K562 (cell line): ENCODE measurements around the gene ITGB2. TPM values are rescaled to one million over a fixed set of nuclear protein-coding genes. Genes with fewer than 3 reads are reported as not detected.

Source experiments
- CBFB ChIP-seq: sonication (generic); formaldehyde crosslinking; IDR thresholded peaks from 2 replicates; pipeline ENCODE4 v1.4.0; 2020; ENCODE audit warnings: mild to moderate bottlenecking, missing genetic modification reagents
- ELF1 ChIP-seq: fragments of 200-800 bp; sonication (Bioruptor generic); IDR thresholded peaks from 2 replicates; pipeline ENCODE4 v1.6.1; 2016; ENCODE audit warnings: missing genetic modification characterization, missing compliant biosample characterization
- HNRNPH1 ChIP-seq: fragments of 200-400 bp; formaldehyde crosslinking; optimal IDR thresholded peaks from 2 replicates; pipeline ENCODE3; 2017; ENCODE audit warnings: low read depth, mild to moderate bottlenecking, low read length, moderate library complexity
- MAZ ChIP-seq, 2 experiments: fragments of 450-650 bp in 1 of 2; sonication (generic) in 1 of 2; formaldehyde crosslinking; IDR thresholded peaks in 1 of 2; conservative IDR thresholded peaks in 1 of 2; 2 replicates each; pipeline versions ENCODE4 v1.4.0 to v1.5.0; 2020; ENCODE audit warnings: mild to moderate bottlenecking in 1 of 2, missing genetic modification reagents in 1 of 2
- NFIC ChIP-seq: fragments of 450-650 bp; IDR thresholded peaks from 2 replicates; pipeline ENCODE4 v1.6.1; 2017; ENCODE audit warnings: mild to moderate bottlenecking, inconsistent platforms
- NRF1 ChIP-seq, 2 experiments: fragments of 450-650 bp; IDR thresholded peaks in 1 of 2; conservative IDR thresholded peaks in 1 of 2; 2 replicates each; pipeline ENCODE4 v1.6.1; 2014; ENCODE audit warnings: mild to moderate bottlenecking in 2 of 2
- POLR3G ChIP-seq: IDR thresholded peaks from 2 replicates; pipeline ENCODE4 v1.6.1; 2011; ENCODE audit not compliant: insufficient read length, insufficient replicate concordance; ENCODE audit errors: extremely low read depth
- PPARD ChIP-seq: fragments of 250-450 bp; sonication (Bioruptor Pico); IDR thresholded peaks from 2 replicates; pipeline ENCODE4 v1.8.0; 2022; ENCODE audit warnings: inconsistent platforms, mild to moderate bottlenecking, moderate library complexity
- RBM22 ChIP-seq: fragments of 200-400 bp; formaldehyde crosslinking; IDR thresholded peaks from 2 replicates; pipeline ENCODE4 v1.6.1; 2018; ENCODE audit warnings: low read length, low read depth; ENCODE audit not compliant: poor library complexity, severe bottlenecking
- RBM25 ChIP-seq: fragments of 200-400 bp; formaldehyde crosslinking; IDR thresholded peaks from 2 replicates; pipeline ENCODE4 v1.6.1; 2018; ENCODE audit warnings: low read length, low read depth, moderate library complexity; ENCODE audit not compliant: severe bottlenecking
- SNAPC5 ChIP-seq: fragments of 250-450 bp; sonication (Bioruptor Pico); IDR thresholded peaks from 2 replicates; pipeline ENCODE4 v1.8.0; 2021; ENCODE audit warnings: moderate library complexity, mild to moderate bottlenecking, inconsistent platforms
- SREBF2 ChIP-seq: sonication (generic); formaldehyde crosslinking; IDR thresholded peaks from 2 replicates; pipeline ENCODE4 v1.4.0; 2020; ENCODE audit warnings: mild to moderate bottlenecking, missing genetic modification reagents
- XRCC4 ChIP-seq: IDR thresholded peaks from one replicate; pipeline ENCODE4 v1.6.1; 2011; ENCODE audit not compliant: insufficient read depth, insufficient read length; ENCODE audit errors: extremely low read depth
- ZBTB7A ChIP-seq: IDR thresholded peaks from 2 replicates; pipeline ENCODE4 v1.6.1; 2011; ENCODE audit warnings: low read depth, mild to moderate bottlenecking, low read length, moderate library complexity, borderline replicate concordance; ENCODE audit not compliant: control insufficient read depth
- ZNF174 ChIP-seq: fragments of 250-450 bp; sonication (Bioruptor Pico); IDR thresholded peaks from 2 replicates; pipeline ENCODE4 v1.4.0; 2020; ENCODE audit warnings: mild to moderate bottlenecking
- ZNF212 ChIP-seq: fragments of 450-650 bp; formaldehyde crosslinking; IDR thresholded peaks from 2 replicates; pipeline ENCODE4 v1.4.0; 2020; ENCODE audit warnings: mild to moderate bottlenecking
- ZNF707 ChIP-seq: fragments of 250-450 bp; sonication (Bioruptor Pico); conservative IDR thresholded peaks from 2 replicates; pipeline ENCODE4 v1.8.0; 2022; ENCODE audit warnings: inconsistent platforms, mild to moderate bottlenecking, moderate library complexity
- ZZZ3 ChIP-seq: fragments of 450-650 bp; IDR thresholded peaks from 2 replicates; pipeline ENCODE4 v1.6.1; 2016; ENCODE audit warnings: antibody characterized with exemption, mild to moderate bottlenecking, moderate library complexity
- polyA plus RNA-seq, 8 experiments: library from polyadenylated mRNA; depleted of rRNA in 4 of 8; stranded (reverse) in 5 of 8; unstranded in 3 of 8; fragments of >200 nt; fragmentation: Nextera tagmentation in 2 of 8; fragmentation: Illumina TruSeq in 1 of 8; extraction: Ambion mirVana in 2 of 8; extraction: Trizol in 1 of 8; gene quantifications; 2 replicates each; pipeline versions ENCODE4 v1.2.1 to v1.2.3, GENCODE V29; 2011 to 2014; ENCODE audit warnings: inconsistent platforms in 1 of 8, missing spikeins in 1 of 8
- total RNA-seq, 7 experiments: library from RNA; depleted of rRNA in 6 of 7; stranded (reverse); fragments of >200 nt in 6 of 7; fragmentation: Illumina TruSeq in 2 of 7; extraction: Trizol in 2 of 7; gene quantifications; 2 replicates each; pipeline versions ENCODE4 v1.2.1 to v1.2.3, GENCODE V29; 2011 to 2021; ENCODE audit warnings: low replicate concordance in 1 of 7
- TF ChIP-seq, protein P1 (sequence below): fragments of 250-450 bp; sonication (Bioruptor Pico); IDR thresholded peaks from 2 replicates; pipeline ENCODE4 v1.4.0; 2020
- TF ChIP-seq, protein P2 (sequence below): fragments of 450-650 bp; formaldehyde crosslinking; IDR thresholded peaks from 2 replicates; pipeline ENCODE4 v1.4.0; 2022; ENCODE audit warnings: mild to moderate bottlenecking, moderate library complexity

The ITGB2 gene
- total and polyA plus RNA-seq, 9 of the 15 experiments (the other 6 are each of a cell fraction or from before 2014, with no cell fraction given): 0.07 to 1.3 (median 0.51) TPM; not detected in 2

- TF ChIP-seq, protein P1, sequence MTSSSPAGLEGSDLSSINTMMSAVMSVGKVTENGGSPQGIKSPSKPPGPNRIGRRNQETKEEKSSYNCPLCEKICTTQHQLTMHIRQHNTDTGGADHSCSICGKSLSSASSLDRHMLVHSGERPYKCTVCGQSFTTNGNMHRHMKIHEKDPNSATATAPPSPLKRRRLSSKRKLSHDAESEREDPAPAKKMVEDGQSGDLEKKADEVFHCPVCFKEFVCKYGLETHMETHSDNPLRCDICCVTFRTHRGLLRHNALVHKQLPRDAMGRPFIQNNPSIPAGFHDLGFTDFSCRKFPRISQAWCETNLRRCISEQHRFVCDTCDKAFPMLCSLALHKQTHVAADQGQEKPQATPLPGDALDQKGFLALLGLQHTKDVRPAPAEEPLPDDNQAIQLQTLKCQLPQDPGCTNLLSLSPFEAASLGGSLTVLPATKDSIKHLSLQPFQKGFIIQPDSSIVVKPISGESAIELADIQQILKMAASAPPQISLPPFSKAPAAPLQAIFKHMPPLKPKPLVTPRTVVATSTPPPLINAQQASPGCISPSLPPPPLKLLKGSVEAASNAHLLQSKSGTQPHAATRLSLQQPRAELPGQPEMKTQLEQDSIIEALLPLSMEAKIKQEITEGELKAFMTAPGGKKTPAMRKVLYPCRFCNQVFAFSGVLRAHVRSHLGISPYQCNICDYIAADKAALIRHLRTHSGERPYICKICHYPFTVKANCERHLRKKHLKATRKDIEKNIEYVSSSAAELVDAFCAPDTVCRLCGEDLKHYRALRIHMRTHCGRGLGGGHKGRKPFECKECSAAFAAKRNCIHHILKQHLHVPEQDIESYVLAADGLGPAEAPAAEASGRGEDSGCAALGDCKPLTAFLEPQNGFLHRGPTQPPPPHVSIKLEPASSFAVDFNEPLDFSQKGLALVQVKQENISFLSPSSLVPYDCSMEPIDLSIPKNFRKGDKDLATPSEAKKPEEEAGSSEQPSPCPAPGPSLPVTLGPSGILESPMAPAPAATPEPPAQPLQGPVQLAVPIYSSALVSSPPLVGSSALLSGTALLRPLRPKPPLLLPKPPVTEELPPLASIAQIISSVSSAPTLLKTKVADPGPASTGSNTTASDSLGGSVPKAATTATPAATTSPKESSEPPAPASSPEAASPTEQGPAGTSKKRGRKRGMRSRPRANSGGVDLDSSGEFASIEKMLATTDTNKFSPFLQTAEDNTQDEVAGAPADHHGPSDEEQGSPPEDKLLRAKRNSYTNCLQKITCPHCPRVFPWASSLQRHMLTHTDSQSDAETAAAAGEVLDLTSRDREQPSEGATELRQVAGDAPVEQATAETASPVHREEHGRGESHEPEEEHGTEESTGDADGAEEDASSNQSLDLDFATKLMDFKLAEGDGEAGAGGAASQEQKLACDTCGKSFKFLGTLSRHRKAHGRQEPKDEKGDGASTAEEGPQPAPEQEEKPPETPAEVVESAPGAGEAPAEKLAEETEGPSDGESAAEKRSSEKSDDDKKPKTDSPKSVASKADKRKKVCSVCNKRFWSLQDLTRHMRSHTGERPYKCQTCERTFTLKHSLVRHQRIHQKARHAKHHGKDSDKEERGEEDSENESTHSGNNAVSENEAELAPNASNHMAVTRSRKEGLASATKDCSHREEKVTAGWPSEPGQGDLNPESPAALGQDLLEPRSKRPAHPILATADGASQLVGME: no peak
- TF ChIP-seq SNAPC5 (no peak), ZNF212 (CRISPR knock-in tag) (no peak), ELF1 (tag) (peak; percentile 33; the same call in 1 of the 2 replicates), NRF1 (conservative IDR thresholded peaks at IDR 0.05 in 1 of 2, IDR thresholded peaks at IDR 0.05 in 1 of 2) (peak; percentile 59 to 70), RBM25 (no peak), RBM22 (peak; percentile 18), ZNF174 (CRISPR knock-in tag) (no peak), SREBF2 (no peak), PPARD (CRISPR knock-in tag) (no peak), HNRNPH1 (no peak), MAZ (CRISPR knock-in tag; conservative IDR thresholded peaks at IDR 0.05 in 1 of 2, IDR thresholded peaks at IDR 0.05 in 1 of 2) (peak in 1 of 2 experiments; percentile 14; a peak in 2 of 4 replicates), CBFB (0 out of 2 replicates have a peak, but pooled peaks have one; percentile 30), POLR3G (no peak), XRCC4 (no peak), ZZZ3 (no peak), ZNF707 (CRISPR knock-in tag) (0 out of 2 replicates have a peak, but pooled peaks have one; percentile 24), ZBTB7A (no peak; the same call in 1 of the 2 replicates), NFIC (0 out of 2 replicates have a peak, but pooled peaks have one; percentile 17)
- TF ChIP-seq, protein P2, sequence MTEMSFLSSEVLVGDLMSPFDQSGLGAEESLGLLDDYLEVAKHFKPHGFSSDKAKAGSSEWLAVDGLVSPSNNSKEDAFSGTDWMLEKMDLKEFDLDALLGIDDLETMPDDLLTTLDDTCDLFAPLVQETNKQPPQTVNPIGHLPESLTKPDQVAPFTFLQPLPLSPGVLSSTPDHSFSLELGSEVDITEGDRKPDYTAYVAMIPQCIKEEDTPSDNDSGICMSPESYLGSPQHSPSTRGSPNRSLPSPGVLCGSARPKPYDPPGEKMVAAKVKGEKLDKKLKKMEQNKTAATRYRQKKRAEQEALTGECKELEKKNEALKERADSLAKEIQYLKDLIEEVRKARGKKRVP (CRISPR knock-in tag): 0 out of 2 replicates have a peak, but pooled peaks have one; percentile 6
Observed at GRCh38 chr21:44846485-44847260, 74.0 kb downstream of the ITGB2 start (continued).
